Testis (tissue), 2 donors: ENCODE data around the gene PROB1.

ENCODE experiments used
- CTCF ChIP-seq, 3 experiments: fragments of 450-650 bp in 2 of 3; fragments of 200-600 bp in 1 of 3; sonication (generic) in 1 of 3; IDR thresholded peaks; one replicate each; pipeline ENCODE4 v1.5.1; 2016 to 2019; ENCODE audit warnings: antibody characterized with exemption in 3 of 3, mild to moderate bottlenecking in 2 of 3, moderate library complexity in 1 of 3
- POLR2A ChIP-seq: fragments of 450-650 bp; IDR thresholded peaks from one replicate; pipeline ENCODE4 v1.6.1; 2017; ENCODE audit warnings: antibody characterized with exemption, mild to moderate bottlenecking, moderate library complexity

- TF ChIP-seq CTCF (IDR thresholded peaks at IDR 0.05): no peak
- TF ChIP-seq POLR2A: no peak
Measured at GRCh38 chr5:139386050-139386438, 8.9 kb downstream of the PROB1 start.
